Stimulated activated naive B cell treated with anti-CD40 and anti-IgM and Interleukin-4, amounts not matched to agents 10 μg/mL and 1 μg/mL and 100 μg/mL, for 72 hours (primary cell): Measurements from ENCODE around the gene TBC1D9B.
"Not testable (repeated sequence)": the region's sequence is repeated elsewhere in the genome, so short reads cannot be mapped to it uniquely, and the experiment has no call there.

Source experiments
- ATAC-seq, 2 donors: fragments of 150-1000 bp; cut with Tn5 transposase; replicated peaks; 2 replicates each; pipeline ENCODE4 v1.10.0; 2021; ENCODE audit warnings: moderate library complexity in 1 of 2
- DNase-seq: peaks from one replicate; pipeline ENCODE4 v3.0.0; 2021
- H3K27ac Mint-ChIP-seq: one replicate; pipeline ENCODE4 v1.8.0; 2022; ENCODE audit warnings: mild to moderate bottlenecking, mixed read lengths
- H3K27me3 Mint-ChIP-seq, 2 donors: one replicate each; pipeline ENCODE4 v1.8.0; 2022; ENCODE audit warnings: mixed read lengths in 2 of 2
- H3K36me3 Mint-ChIP-seq, 2 donors: one replicate each; pipeline ENCODE4 v1.8.0; 2022; ENCODE audit warnings: mixed read lengths in 2 of 2, mild to moderate bottlenecking in 1 of 2
- H3K4me1 Mint-ChIP-seq, 2 donors: one replicate each; pipeline ENCODE4 v1.8.0; 2022; ENCODE audit warnings: mixed read lengths in 2 of 2, mild to moderate bottlenecking in 1 of 2
- H3K4me3 Mint-ChIP-seq, 2 donors: one replicate each; pipeline ENCODE4 v1.8.0; 2022; ENCODE audit warnings: mild to moderate bottlenecking in 2 of 2, mixed read lengths in 2 of 2, moderate library complexity in 1 of 2
- H3K9me3 Mint-ChIP-seq, 2 donors: one replicate each; pipeline ENCODE4 v1.8.0; 2022; ENCODE audit warnings: mixed read lengths in 2 of 2, mild to moderate bottlenecking in 1 of 2

The TBC1D9B gene

GRCh38 chr5:179874136-179874535 lies 33.6 kb downstream of the TBC1D9B start:
- DNase-seq, result no peak
- H3K27ac Mint-ChIP-seq, result no peak overlapping the region
- no peaks in the 10 kb centered on the region for H3K27me3 Mint-ChIP-seq
- no peaks in the 10 kb centered on the region for H3K9me3 Mint-ChIP-seq
- no peak overlapping the region for H3K4me3 Mint-ChIP-seq
- H3K36me3 Mint-ChIP-seq, result peaks cover 54 to 55% of the 10 kb centered on the region in 2 donors
- no peak for ATAC-seq
- H3K4me1 Mint-ChIP-seq, result no peaks in the 10 kb centered on the region

GRCh38 chr5:179873588-179874110 lies 34.0 kb downstream of the TBC1D9B start:
- no peaks in the 10 kb centered on the region for H3K4me1 Mint-ChIP-seq
- no peaks in the 10 kb centered on the region for H3K27me3 Mint-ChIP-seq
- no peak for ATAC-seq
- no peak overlapping the region for H3K27ac Mint-ChIP-seq
- DNase-seq, result no peak
- no peak overlapping the region for H3K4me3 Mint-ChIP-seq
- H3K9me3 Mint-ChIP-seq, result no peaks in the 10 kb centered on the region
- peaks cover 58 to 59% of the 10 kb centered on the region in 2 donors for H3K36me3 Mint-ChIP-seq

DNA sequence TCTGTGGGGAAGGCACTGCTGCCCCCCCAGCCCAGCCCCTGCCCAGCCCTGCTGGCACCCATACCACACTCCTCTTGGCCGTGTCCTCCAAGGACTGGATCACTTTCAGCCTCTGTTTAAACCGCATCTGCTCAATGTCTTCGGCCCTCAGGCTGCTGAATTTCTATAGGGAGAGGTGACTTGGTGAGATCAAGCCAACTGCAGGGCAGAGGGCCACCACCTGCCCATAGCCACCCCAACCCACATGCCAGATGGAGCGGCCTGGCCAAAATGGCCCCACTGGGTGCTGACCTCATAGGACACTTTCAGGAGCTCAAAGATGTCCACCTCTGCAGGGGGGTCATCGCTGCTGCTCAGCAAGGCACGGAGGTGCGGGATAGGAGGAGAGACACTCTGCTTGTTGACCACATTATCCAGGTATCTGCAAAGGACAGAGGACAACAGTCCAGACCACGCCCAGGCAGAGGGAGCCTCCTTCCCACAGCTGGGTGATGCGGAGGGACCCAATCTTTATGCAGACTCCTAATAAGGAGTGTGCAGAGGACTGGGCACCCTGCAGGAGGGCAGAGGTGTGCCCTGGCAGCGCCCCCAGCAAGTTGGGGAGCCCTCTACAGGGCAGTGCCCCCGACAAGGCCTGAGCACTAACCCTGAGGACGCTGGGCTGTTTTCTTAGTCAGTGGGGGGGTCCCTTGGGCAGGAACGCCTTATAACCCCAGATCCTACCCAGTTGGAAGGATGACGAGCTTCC lies 34.7 kb downstream of the TBC1D9B start:
- Mint-ChIP-seq H3K27me3 (no peaks in the 10 kb centered on the region), H3K9me3 (no peaks in the 10 kb centered on the region), H3K27ac (peak overlapping the region; percentile 37), H3K36me3 (peaks cover 60 to 62% of the 10 kb centered on the region in 2 donors), H3K4me1 (peaks cover 0 to 6% of the 10 kb centered on the region in 2 donors), H3K4me3 (no peak overlapping the region)
- ATAC-seq (no peak), DNase-seq (no peak)

GRCh38 chr5:179872055-179872827 lies 35.5 kb downstream of the TBC1D9B start:
- no peak overlapping the region for H3K27ac Mint-ChIP-seq
- no peaks in the 10 kb centered on the region for H3K9me3 Mint-ChIP-seq
- H3K4me3 Mint-ChIP-seq, result no peak overlapping the region
- DNase-seq, result no peak
- H3K27me3 Mint-ChIP-seq, result no peaks in the 10 kb centered on the region
- H3K36me3 Mint-ChIP-seq, result peaks cover 61 to 62% of the 10 kb centered on the region in 2 donors
- peaks cover 2 to 11% of the 10 kb centered on the region in 2 donors for H3K4me1 Mint-ChIP-seq
- no peak for ATAC-seq

DNA sequence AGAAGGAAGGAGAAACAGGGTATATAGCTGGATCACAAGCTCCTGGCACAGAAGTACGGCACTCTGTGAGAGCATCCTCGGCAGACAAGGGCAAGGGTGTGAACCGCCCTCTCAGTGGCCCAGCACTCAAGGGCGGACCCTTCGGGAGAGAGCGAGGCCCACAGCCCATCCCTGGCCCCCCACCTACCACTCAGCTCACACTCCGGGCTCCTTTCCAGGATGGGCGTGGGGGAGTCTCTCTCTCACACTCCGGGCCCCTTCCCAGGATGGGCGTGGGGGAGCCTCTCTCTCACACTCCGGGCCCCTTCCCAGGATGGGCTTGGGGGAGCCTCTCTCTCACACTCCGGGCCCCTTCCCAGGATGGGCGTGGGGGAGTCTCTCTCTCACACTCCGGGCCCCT lies 36.2 kb downstream of the TBC1D9B start:
- not testable (repeated sequence) for ATAC-seq

DNA sequence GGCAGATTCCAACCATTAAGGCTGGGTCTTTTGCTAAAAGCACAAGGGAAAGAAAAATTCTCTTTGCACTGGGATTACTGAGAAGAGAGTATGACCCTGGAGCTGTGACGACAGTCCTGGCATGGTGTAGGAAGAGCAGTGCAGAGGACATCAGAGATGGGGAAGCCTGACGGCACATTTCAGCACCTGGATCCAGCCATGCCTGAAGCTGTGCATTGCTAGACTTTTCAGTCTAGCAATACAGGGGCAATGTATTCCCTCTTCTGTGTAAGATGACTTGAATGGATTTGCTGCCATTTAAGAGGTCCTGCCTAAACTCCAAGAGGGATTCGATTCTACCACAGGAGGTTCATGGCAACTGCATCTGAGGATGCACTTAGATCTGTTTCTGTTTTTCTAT lies 36.7 kb downstream of the TBC1D9B start:
- Mint-ChIP-seq H3K27ac (no peak overlapping the region), H3K9me3 (no peaks in the 10 kb centered on the region), H3K4me1 (peaks cover 8 to 20% of the 10 kb centered on the region in 2 donors), H3K27me3 (no peaks in the 10 kb centered on the region), H3K36me3 (peaks cover 56 to 64% of the 10 kb centered on the region in 2 donors), H3K4me3 (no peak overlapping the region)
- DNase-seq (no peak), ATAC-seq (no peak)

More for the DNA sequence above, 36.2 kb downstream of the TBC1D9B start:
- H3K4me3 Mint-ChIP-seq, H3K27ac Mint-ChIP-seq, DNase-seq, H3K9me3 Mint-ChIP-seq, H3K27me3 Mint-ChIP-seq: not testable (repeated sequence)
- Mint-ChIP-seq H3K36me3 (peaks cover 62 to 66% of the 10 kb centered on the region in 2 donors), H3K4me1 (peaks cover 8 to 18% of the 10 kb centered on the region in 2 donors)

- Mint-ChIP-seq H3K4me3 (no peak overlapping the region), H3K27me3 (no peaks in the 10 kb centered on the region), H3K4me1 (peaks cover 8 to 23% of the 10 kb centered on the region in 2 donors), H3K27ac (no peak overlapping the region), H3K9me3 (no peaks in the 10 kb centered on the region), H3K36me3 (peaks cover 58 to 66% of the 10 kb centered on the region in 2 donors)
- ATAC-seq, result peak in 1 of 2 donors; percentile 32
- no peak for DNase-seq
Measured at GRCh38 chr5:179870403-179870903, 37.2 kb downstream of the TBC1D9B start.

- H3K27me3 Mint-ChIP-seq, result no peaks in the 10 kb centered on the region
- ATAC-seq (no peak), DNase-seq (no peak)
- H3K36me3 Mint-ChIP-seq, result peaks cover 58 to 67% of the 10 kb centered on the region in 2 donors
- H3K9me3 Mint-ChIP-seq, result no peaks in the 10 kb centered on the region
- H3K4me3 Mint-ChIP-seq, result no peak overlapping the region
- H3K27ac Mint-ChIP-seq, result peak overlapping the region; percentile 31
- H3K4me1 Mint-ChIP-seq, result peaks cover 8 to 25% of the 10 kb centered on the region in 2 donors
Measured at GRCh38 chr5:179869641-179870402, 37.9 kb downstream of the TBC1D9B start.

DNA sequence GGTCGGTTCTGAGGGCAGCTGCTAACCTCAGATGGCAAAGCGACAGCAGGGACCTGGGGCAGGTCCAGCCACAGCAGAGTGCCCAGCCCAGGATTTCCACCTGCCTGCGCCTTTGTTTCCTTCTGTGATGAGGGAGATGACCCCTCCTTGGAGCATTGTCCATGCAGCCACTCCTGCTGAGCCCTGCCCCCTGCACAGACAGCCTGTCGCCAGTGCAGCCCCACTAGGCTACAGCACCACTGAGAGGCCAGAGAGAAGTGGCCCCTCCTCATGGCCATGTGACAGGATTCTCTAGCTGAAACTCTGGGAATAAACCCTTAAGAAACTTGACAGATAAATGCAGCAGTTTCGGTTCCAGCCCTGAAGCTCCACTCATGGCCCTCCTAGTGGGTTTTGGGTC lies 38.6 kb downstream of the TBC1D9B start:
- H3K36me3 Mint-ChIP-seq, result peaks cover 56 to 64% of the 10 kb centered on the region in 2 donors

DNA sequence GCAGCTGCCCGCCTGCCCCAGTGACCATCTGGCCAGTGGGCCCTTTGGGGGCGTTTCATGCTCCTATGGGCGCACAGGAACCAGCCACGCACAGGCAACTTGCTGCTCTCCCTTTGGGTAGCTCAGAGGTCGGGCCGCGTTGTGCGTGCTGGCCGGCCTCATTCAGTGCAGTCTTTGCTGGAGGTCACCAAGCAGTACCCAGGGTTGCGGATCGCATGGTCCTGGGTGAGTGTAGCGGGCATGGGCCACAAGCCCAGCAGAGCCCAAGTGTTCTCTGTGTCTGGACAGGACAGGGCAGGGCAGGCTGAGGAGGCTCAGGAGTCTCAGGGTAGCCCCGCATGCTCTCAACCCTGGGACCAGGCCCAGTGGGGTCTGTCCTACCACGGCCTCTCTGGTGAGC lies 39.2 kb downstream of the TBC1D9B start:
- Mint-ChIP-seq H3K9me3 (no peaks in the 10 kb centered on the region), H3K27ac (no peak overlapping the region), H3K27me3 (no peaks in the 10 kb centered on the region), H3K4me1 (peaks cover 8 to 25% of the 10 kb centered on the region in 2 donors), H3K4me3 (no peak overlapping the region), H3K36me3 (peaks cover 58 to 64% of the 10 kb centered on the region in 2 donors)
- ATAC-seq, result no peak
- DNase-seq, result no peak

More for the DNA sequence above, 38.6 kb downstream of the TBC1D9B start:
- H3K27ac Mint-ChIP-seq, result no peak overlapping the region
- H3K4me1 Mint-ChIP-seq, result peaks cover 8 to 25% of the 10 kb centered on the region in 2 donors
- ATAC-seq, result no peak
- H3K4me3 Mint-ChIP-seq, result no peak overlapping the region
- DNase-seq, result no peak
- no peaks in the 10 kb centered on the region for H3K9me3 Mint-ChIP-seq
- no peaks in the 10 kb centered on the region for H3K27me3 Mint-ChIP-seq

- Mint-ChIP-seq H3K4me3 (no peak overlapping the region), H3K9me3 (no peaks in the 10 kb centered on the region), H3K27ac (peak overlapping the region; percentile 20), H3K36me3 (peaks cover 67% of the 10 kb centered on the region in 2 donors), H3K4me1 (peaks cover 8 to 25% of the 10 kb centered on the region in 2 donors), H3K27me3 (no peaks in the 10 kb centered on the region)
- no peak for DNase-seq
- ATAC-seq, result no peak
Measured at GRCh38 chr5:179867476-179867875, 40.2 kb downstream of the TBC1D9B start.

GRCh38 chr5:179867079-179867465 lies 40.6 kb downstream of the TBC1D9B start:
- H3K36me3 Mint-ChIP-seq, result peaks cover 65 to 66% of the 10 kb centered on the region in 2 donors
- H3K4me3 Mint-ChIP-seq, result no peak overlapping the region
- H3K9me3 Mint-ChIP-seq, result no peaks in the 10 kb centered on the region
- peaks cover 8 to 25% of the 10 kb centered on the region in 2 donors for H3K4me1 Mint-ChIP-seq
- no peaks in the 10 kb centered on the region for H3K27me3 Mint-ChIP-seq
- DNase-seq (no peak), ATAC-seq (no peak)
- H3K27ac Mint-ChIP-seq, result no peak overlapping the region

GRCh38 chr5:179866241-179867078 lies 41.2 kb downstream of the TBC1D9B start:
- Mint-ChIP-seq H3K27me3 (no peaks in the 10 kb centered on the region), H3K4me1 (peaks cover 8 to 25% of the 10 kb centered on the region in 2 donors), H3K4me3 (no peak overlapping the region), H3K36me3 (peaks cover 64% of the 10 kb centered on the region in 2 donors), H3K9me3 (no peaks in the 10 kb centered on the region), H3K27ac (no peak overlapping the region)
- ATAC-seq, result peak; percentile 78 to 85
- no peak for DNase-seq
